ENCODE measurements around the gene CD48. TPM values are rescaled to one million over a fixed set of nuclear protein-coding genes. Genes with fewer than 3 reads are reported as not detected.
A peak's percentile ranks its signal among the peaks of the same experiment; 100 is the strongest.
"Not testable (repeated sequence)": the region's sequence is repeated elsewhere in the genome, so short reads cannot be mapped to it uniquely, and the experiment has no call there.

CD48 gene
- total RNA-seq, 2 donors from 2014 or later: 386 to 387 TPM

DNA sequence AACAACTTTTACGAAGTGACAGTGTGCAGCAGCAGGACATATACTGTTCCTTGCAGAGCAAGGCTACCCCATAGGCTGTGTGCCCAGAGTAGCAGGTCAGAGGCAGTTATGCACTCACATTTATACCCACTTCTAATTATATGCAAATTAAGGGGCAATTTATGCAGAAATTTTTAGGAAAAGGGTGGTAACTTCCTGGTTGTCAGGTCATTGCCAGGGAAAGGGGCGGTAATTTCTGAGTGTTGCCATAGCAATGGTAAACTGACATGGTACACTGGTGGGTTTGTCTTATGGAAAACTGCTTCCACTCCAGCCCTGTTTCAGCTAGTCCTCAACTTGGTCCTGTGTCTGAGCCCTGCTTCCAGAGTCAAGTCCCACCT is 52.8 kb downstream of the CD48 start:
- peaks cover 44% of the 10 kb centered on the region for H3K4me1 Mint-ChIP-seq
- ATAC-seq (no peak), DNase-seq (no peak)
- no peaks in the 10 kb centered on the region for H3K27me3 Mint-ChIP-seq
- H3K36me3 Mint-ChIP-seq (ENCODE audit: low read depth): no peaks in the 10 kb centered on the region
- no peak overlapping the region for H3K4me3 Mint-ChIP-seq
- H3K9me3 ChIP-seq (ENCODE audit: control insufficient read depth, low read length, poor library complexity, severe bottlenecking): no peaks in the 10 kb centered on the region
- no peak overlapping the region for H3K27ac Mint-ChIP-seq

- H3K4me3 Mint-ChIP-seq: no peak overlapping the region
- DNase-seq: no peak
- H3K4me1 Mint-ChIP-seq: peaks cover 44% of the 10 kb centered on the region
- no peaks in the 10 kb centered on the region for H3K9me3 ChIP-seq (ENCODE audit: control insufficient read depth, low read length, poor library complexity, severe bottlenecking)
- H3K27me3 Mint-ChIP-seq: no peaks in the 10 kb centered on the region
- H3K27ac Mint-ChIP-seq: no peak overlapping the region
- no peak for ATAC-seq
- no peaks in the 10 kb centered on the region for H3K36me3 Mint-ChIP-seq (ENCODE audit: low read depth)
Observed at GRCh38 chr1:160658162-160658813, 53.3 kb downstream of the CD48 start.

DNA sequence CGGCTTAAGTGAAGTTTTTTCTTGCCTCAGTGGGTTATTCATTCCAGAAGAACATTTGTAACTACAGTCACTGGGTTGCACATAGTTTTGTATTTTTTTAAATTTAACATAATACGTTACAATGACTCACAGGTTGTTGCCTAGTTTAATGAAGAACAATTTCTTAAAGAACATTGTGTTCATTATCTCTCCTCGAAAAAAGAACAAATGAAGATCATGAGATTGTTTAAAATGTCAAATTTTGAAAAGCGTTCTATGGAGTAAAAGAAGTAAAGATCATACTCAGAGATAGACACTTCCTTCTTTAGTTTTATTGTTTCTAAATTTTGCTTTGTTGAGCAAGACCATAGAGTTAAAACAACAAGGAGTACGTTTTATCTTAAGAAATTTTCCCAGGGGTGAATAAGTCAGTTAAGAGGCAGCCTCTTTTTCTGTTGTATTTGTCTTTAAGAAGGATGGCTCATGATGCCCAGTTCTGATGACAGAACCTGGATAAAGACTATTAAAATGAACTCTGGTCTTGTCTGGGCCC is 54.3 kb downstream of the CD48 start:
- H3K4me3 Mint-ChIP-seq: no peak overlapping the region
- no peaks in the 10 kb centered on the region for H3K36me3 Mint-ChIP-seq (ENCODE audit: low read depth)
- DNase-seq: no peak
- ATAC-seq: no peak
- H3K4me1 Mint-ChIP-seq: peaks cover 40% of the 10 kb centered on the region
- H3K27ac Mint-ChIP-seq: no peak overlapping the region
- no peaks in the 10 kb centered on the region for H3K27me3 Mint-ChIP-seq
- H3K9me3 ChIP-seq (ENCODE audit: control insufficient read depth, low read length, poor library complexity, severe bottlenecking): no peaks in the 10 kb centered on the region

- Mint-ChIP-seq H3K27me3 (no peaks in the 10 kb centered on the region), H3K4me1 (peaks cover 39% of the 10 kb centered on the region), H3K4me3 (no peak overlapping the region), H3K27ac (no peak overlapping the region), H3K36me3 (ENCODE audit: low read depth) (no peaks in the 10 kb centered on the region)
- ATAC-seq (no peak), DNase-seq (no peak)
- no peaks in the 10 kb centered on the region for H3K9me3 ChIP-seq (ENCODE audit: control insufficient read depth, low read length, poor library complexity, severe bottlenecking)
Observed at GRCh38 chr1:160656737-160657136, 54.9 kb downstream of the CD48 start.

DNA sequence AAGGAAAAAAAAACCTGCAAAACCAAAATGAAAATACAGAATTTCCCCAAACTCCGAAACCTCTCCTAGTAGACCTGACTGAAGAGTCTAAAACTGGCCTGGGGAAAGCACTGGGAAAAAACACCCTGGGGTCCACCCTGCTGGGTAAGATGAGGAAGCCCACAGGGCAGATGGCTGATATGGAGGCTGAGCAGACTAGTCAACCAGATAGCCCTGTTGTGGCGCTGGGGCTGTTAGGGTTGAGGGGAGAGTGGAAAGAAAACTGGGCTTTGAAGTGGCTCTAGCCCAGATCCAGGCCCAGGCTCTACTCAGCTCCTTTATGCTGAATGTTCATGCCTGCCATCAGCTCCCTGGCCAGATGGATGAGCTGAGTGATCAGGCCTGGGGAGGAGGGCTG is 58.0 kb downstream of the CD48 start:
- H3K9me3 ChIP-seq (ENCODE audit: control insufficient read depth, low read length, poor library complexity, severe bottlenecking): no peaks in the 10 kb centered on the region
- ATAC-seq (no peak), DNase-seq (no peak)
- H3K27ac Mint-ChIP-seq: no peak overlapping the region
- no peaks in the 10 kb centered on the region for H3K27me3 Mint-ChIP-seq
- peaks cover 49% of the 10 kb centered on the region for H3K4me1 Mint-ChIP-seq
- no peak overlapping the region for H3K4me3 Mint-ChIP-seq
- H3K36me3 Mint-ChIP-seq (ENCODE audit: low read depth): peaks cover 2% of the 10 kb centered on the region

DNA sequence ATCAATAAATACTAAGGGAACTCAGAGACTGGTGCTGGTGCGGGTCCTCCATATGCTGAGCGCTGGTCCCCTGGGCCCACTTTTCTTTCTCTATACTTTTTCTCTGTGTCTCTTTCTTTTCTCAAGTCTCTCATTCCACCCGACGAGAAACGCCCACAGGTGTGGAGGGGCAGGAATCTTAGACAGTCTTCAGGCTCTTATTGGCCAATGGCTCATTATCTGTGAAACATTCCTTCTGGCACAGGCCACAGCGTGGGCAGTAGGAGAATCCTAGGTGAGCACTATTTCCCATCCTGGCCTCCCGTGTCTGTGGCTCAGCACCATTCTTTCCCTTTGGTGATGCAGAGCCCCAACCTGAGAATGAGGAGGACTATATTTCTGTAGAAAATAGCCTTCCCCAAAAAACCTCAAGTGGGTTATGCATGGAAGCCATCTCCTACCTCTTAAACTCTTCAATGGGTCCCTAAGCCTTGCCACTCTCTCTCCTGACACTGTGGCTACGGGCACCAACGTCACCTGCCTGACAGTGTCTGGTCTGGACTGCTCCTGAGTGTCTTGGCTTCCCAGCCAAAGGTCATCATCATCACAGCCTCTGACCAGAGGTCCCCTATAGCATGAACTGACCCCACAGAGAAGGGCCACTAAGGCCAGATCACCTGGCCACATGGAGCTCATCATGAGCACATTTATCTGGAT is 58.5 kb downstream of the CD48 start:
- no peaks in the 10 kb centered on the region for H3K27me3 Mint-ChIP-seq
- no peak overlapping the region for H3K27ac Mint-ChIP-seq
- H3K9me3 ChIP-seq (ENCODE audit: control insufficient read depth, low read length, poor library complexity, severe bottlenecking): no peaks in the 10 kb centered on the region
- H3K36me3 Mint-ChIP-seq (ENCODE audit: low read depth): peaks cover 2% of the 10 kb centered on the region
- ATAC-seq (no peak), DNase-seq (no peak)
- peaks cover 51% of the 10 kb centered on the region for H3K4me1 Mint-ChIP-seq
- no peak overlapping the region for H3K4me3 Mint-ChIP-seq

- H3K27me3 Mint-ChIP-seq; H3K36me3 Mint-ChIP-seq (ENCODE audit: low read depth); DNase-seq; H3K27ac Mint-ChIP-seq; H3K4me3 Mint-ChIP-seq; H3K9me3 ChIP-seq (ENCODE audit: control insufficient read depth, low read length, poor library complexity, severe bottlenecking); ATAC-seq: not testable (repeated sequence)
- peaks cover 57% of the 10 kb centered on the region for H3K4me1 Mint-ChIP-seq
Observed at GRCh38 chr1:160652065-160652641, 59.5 kb downstream of the CD48 start.

GRCh38 chr1:160651433-160652064 is 60.1 kb downstream of the CD48 start:
- no peaks in the 10 kb centered on the region for H3K9me3 ChIP-seq (ENCODE audit: control insufficient read depth, low read length, poor library complexity, severe bottlenecking)
- peaks cover 57% of the 10 kb centered on the region for H3K4me1 Mint-ChIP-seq
- no peak overlapping the region for H3K4me3 Mint-ChIP-seq
- peak overlapping the region; percentile 73 for H3K27ac Mint-ChIP-seq
- no peaks in the 10 kb centered on the region for H3K27me3 Mint-ChIP-seq
- DNase-seq: no peak
- no peak for ATAC-seq
- H3K36me3 Mint-ChIP-seq (ENCODE audit: low read depth): peaks cover 2% of the 10 kb centered on the region

- Mint-ChIP-seq H3K4me3 (peak overlapping the region; percentile 99), H3K27me3 (no peaks in the 10 kb centered on the region), H3K36me3 (ENCODE audit: low read depth) (peaks cover 15% of the 10 kb centered on the region), H3K4me1 (peaks cover 62% of the 10 kb centered on the region), H3K27ac (peak overlapping the region; percentile 99)
- ATAC-seq: peak; percentile 43
- H3K9me3 ChIP-seq (ENCODE audit: control insufficient read depth, low read length, poor library complexity, severe bottlenecking): peaks cover 15% of the 10 kb centered on the region
- DNase-seq: no peak
Observed at GRCh38 chr1:160647329-160647720, 64.3 kb downstream of the CD48 start.

DNA sequence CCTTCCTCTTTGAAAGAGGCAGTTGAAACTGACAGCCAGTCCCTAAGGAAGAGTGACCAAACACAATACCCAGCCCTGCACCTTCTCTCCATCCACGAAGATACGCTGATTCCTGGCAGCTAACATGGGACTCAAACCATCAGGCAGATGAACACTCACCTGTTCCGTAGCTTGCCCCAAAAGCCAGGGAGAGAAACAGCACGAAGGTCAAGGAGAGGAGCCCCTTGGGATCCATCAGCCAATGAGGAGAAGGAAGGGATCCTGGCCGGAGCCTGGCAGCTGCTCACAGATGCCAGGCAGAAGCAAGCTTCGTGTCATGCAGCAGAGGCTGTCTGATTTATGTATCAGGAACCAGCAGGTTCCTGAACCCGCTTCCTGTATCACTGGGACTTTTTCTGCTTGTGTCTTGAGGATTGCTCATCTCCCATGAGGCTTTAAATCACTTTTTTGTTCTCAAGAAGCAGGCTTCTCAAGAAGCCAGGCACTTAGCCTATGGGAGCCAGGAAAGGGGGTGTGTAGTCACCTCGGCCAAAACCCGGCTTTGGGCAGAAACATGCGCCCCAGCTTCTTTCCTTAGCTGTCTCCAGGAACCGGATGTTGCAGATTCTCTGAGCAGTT is 64.8 kb downstream of the CD48 start, which contains the start of gene SLAMF1:
TSS of gene SLAMF1 (minus strand) at position 334 of the 618 bp plus-strand sequence. CDS start at position 235, 99 bp downstream.
- H3K27ac Mint-ChIP-seq: peak within 1 kb of the TSS; percentile 99
- DNase-seq: peak in 1 of 3 donors; percentile 27
- peak within 1 kb of the TSS; percentile 99 for H3K4me3 Mint-ChIP-seq
- peaks cover 15% of the 10 kb centered on the region for H3K9me3 ChIP-seq (ENCODE audit: control insufficient read depth, low read length, poor library complexity, severe bottlenecking)
- peaks cover 64% of the 10 kb centered on the region for H3K4me1 Mint-ChIP-seq
- H3K27me3 Mint-ChIP-seq: no peaks in the 10 kb centered on the region
- H3K36me3 Mint-ChIP-seq (ENCODE audit: low read depth): peaks cover 15% of the 10 kb centered on the region
- peak; percentile 76 for ATAC-seq

DNA sequence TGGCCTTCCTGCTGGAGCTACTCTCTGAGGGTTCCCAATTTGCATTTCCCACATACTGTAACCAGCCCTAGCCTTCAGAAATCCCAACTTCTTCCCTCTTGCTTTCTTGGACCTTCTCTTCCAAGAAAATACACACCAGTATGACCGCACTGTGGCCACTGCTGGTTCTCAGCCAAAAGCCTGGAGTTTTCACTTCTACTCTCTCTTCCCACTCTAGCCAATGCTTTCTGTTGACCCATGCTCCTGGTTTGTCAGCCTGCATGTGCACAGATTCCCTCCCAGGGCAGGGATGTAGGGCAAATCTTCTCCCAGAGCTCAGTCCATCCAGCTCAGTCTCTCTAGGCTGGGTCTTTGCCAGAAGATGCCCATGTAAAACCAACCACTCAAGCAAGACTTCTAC is 65.4 kb downstream of the CD48 start:
- peaks cover 64% of the 10 kb centered on the region for H3K4me1 Mint-ChIP-seq
- peaks cover 15% of the 10 kb centered on the region for H3K9me3 ChIP-seq (ENCODE audit: control insufficient read depth, low read length, poor library complexity, severe bottlenecking)
- no peak for ATAC-seq
- H3K27ac Mint-ChIP-seq: peak overlapping the region; percentile 99
- no peaks in the 10 kb centered on the region for H3K27me3 Mint-ChIP-seq
- peaks cover 15% of the 10 kb centered on the region for H3K36me3 Mint-ChIP-seq (ENCODE audit: low read depth)
- DNase-seq: no peak
- H3K4me3 Mint-ChIP-seq: peak overlapping the region; percentile 99

DNA sequence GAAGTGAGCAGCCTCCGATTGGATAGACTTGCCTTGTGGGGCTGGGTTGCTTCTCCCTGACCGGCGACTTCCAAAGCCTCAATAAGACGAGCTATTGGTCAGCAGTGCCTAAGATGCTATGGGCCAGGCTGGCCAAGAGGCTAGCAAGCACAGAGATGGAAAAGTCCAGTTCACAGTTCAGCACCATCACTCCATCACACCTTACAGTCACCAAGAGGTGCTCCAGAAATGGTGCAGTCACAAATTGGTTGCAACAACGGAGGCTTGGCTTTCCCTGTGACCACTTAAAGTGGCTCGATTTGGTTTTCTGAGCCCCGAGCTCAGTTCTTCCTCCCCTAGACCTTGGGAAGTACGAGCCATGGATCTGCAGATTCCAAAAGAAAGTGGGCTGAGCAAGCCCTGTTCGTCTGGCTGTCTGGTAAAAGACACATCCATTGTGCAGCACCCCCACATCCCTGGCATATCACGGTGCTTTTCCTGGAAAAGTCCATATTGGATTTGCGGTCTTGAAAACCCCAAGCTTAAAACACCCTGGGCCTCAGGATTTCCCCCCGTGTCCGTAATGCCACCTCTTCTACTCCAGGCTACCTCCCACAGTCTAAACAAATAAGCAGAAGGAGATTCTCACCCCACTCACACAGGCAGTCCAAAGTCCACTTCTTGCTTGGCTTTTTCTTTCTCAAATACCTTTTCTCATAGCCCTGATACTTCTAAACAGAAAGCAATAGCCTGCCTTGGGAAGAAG is 66.1 kb downstream of the CD48 start:
- H3K27ac Mint-ChIP-seq: peak overlapping the region; percentile 99
- H3K4me3 Mint-ChIP-seq: peak overlapping the region; percentile 99
- DNase-seq: no peak
- peaks cover 16% of the 10 kb centered on the region for H3K36me3 Mint-ChIP-seq (ENCODE audit: low read depth)
- peaks cover 15% of the 10 kb centered on the region for H3K9me3 ChIP-seq (ENCODE audit: control insufficient read depth, low read length, poor library complexity, severe bottlenecking)
- peaks cover 64% of the 10 kb centered on the region for H3K4me1 Mint-ChIP-seq
- peak; percentile 17 for ATAC-seq
- no peaks in the 10 kb centered on the region for H3K27me3 Mint-ChIP-seq

Measured in T-helper 17 cell (primary cell).